Subcutaneous abdominal adipose tissue (tissue), 5 donors: Measurements from ENCODE around the gene PRKACB.

ENCODE experiments used
- H3K27ac ChIP-seq: one replicate; pipeline ENCODE4 v1.7.0; 2013; ENCODE audit warnings: low read depth, mild to moderate bottlenecking, inconsistent platforms, low read length, moderate library complexity
- H3K27me3 ChIP-seq, 5 donors: one replicate each; pipeline ENCODE4 v1.7.0; 2013; ENCODE audit warnings: low read length in 5 of 5, inconsistent platforms in 1 of 5; ENCODE audit not compliant: control insufficient read depth in 5 of 5, insufficient read depth in 4 of 5
- H3K36me3 ChIP-seq, 5 donors: one replicate each; pipeline ENCODE4 v1.7.0; 2013; ENCODE audit warnings: low read length in 5 of 5; ENCODE audit not compliant: control insufficient read depth in 5 of 5, insufficient read depth in 5 of 5
- H3K4me1 ChIP-seq, 5 donors: one replicate each; pipeline ENCODE4 v1.7.0; 2013; ENCODE audit warnings: low read length in 5 of 5, mild to moderate bottlenecking in 3 of 5, moderate library complexity in 1 of 5; ENCODE audit not compliant: control insufficient read depth in 5 of 5, insufficient read depth in 5 of 5
- H3K4me3 ChIP-seq, 5 donors: one replicate each; pipeline ENCODE4 v1.7.0; 2013; ENCODE audit warnings: low read length in 5 of 5, low read depth in 1 of 5
- H3K9ac ChIP-seq, 5 donors: one replicate each; pipeline ENCODE4 v1.7.0; 2013; ENCODE audit warnings: low read length in 5 of 5, mild to moderate bottlenecking in 4 of 5, moderate library complexity in 3 of 5
- H3K9me3 ChIP-seq, 5 donors: one replicate each; pipeline ENCODE4 v1.7.0; 2013; ENCODE audit warnings: low read length in 5 of 5; ENCODE audit not compliant: control insufficient read depth in 5 of 5
- donor health status: healthy.
- donor health status: healthy.
- donor health status: healthy.
- donor health status: healthy.
- donor health status: healthy.

The PRKACB gene

GRCh38 chr1:84245563-84245962, 101.5 kb downstream of the PRKACB start:
- Histone ChIP-seq H3K27ac (no peak overlapping the region), H3K9me3 (no peaks in the 10 kb centered on the region), H3K4me1 (no peaks in the 10 kb centered on the region), H3K36me3 (no peaks in the 10 kb centered on the region), H3K4me3 (no peak overlapping the region), H3K27me3 (no peaks in the 10 kb centered on the region), H3K9ac (no peak overlapping the region)

- Histone ChIP-seq H3K27me3 (no peaks in the 10 kb centered on the region), H3K9me3 (no peaks in the 10 kb centered on the region), H3K27ac (no peak overlapping the region), H3K4me3 (no peak overlapping the region), H3K36me3 (no peaks in the 10 kb centered on the region), H3K4me1 (no peaks in the 10 kb centered on the region), H3K9ac (no peak overlapping the region)
Measured at GRCh38 chr1:84246213-84246612, 102.1 kb downstream of the PRKACB start.

- H3K4me1 ChIP-seq, result no peaks in the 10 kb centered on the region
- H3K36me3 ChIP-seq, result no peaks in the 10 kb centered on the region
- H3K9ac ChIP-seq, result no peak overlapping the region
- no peaks in the 10 kb centered on the region for H3K9me3 ChIP-seq
- H3K27me3 ChIP-seq, result no peaks in the 10 kb centered on the region
- no peak overlapping the region for H3K4me3 ChIP-seq
- H3K27ac ChIP-seq, result no peak overlapping the region
Measured at GRCh38 chr1:84247425-84248220, 103.6 kb downstream of the PRKACB start.

- H3K9ac ChIP-seq, result no peak overlapping the region
- no peak overlapping the region for H3K27ac ChIP-seq
- H3K27me3 ChIP-seq, result no peaks in the 10 kb centered on the region
- H3K4me1 ChIP-seq, result no peaks in the 10 kb centered on the region
- H3K9me3 ChIP-seq, result no peaks in the 10 kb centered on the region
- H3K36me3 ChIP-seq, result no peaks in the 10 kb centered on the region
- H3K4me3 ChIP-seq, result no peak overlapping the region
Measured at GRCh38 chr1:84250668-84251067, 106.6 kb downstream of the PRKACB start.

GRCh38 chr1:84253036-84253435, 109.0 kb downstream of the PRKACB start:
- Histone ChIP-seq H3K36me3 (no peaks in the 10 kb centered on the region), H3K4me1 (no peaks in the 10 kb centered on the region), H3K27me3 (no peaks in the 10 kb centered on the region), H3K9me3 (no peaks in the 10 kb centered on the region), H3K9ac (no peak overlapping the region), H3K4me3 (no peak overlapping the region), H3K27ac (no peak overlapping the region)

- Histone ChIP-seq H3K9me3 (no peaks in the 10 kb centered on the region), H3K27ac (no peak overlapping the region)
Measured at GRCh38 chr1:84253891-84254290, 109.8 kb downstream of the PRKACB start.

GRCh38 chr1:84254703-84255238, 110.7 kb downstream of the PRKACB start:
- no peak overlapping the region for H3K27ac ChIP-seq
- H3K9ac ChIP-seq, result no peak overlapping the region
- no peaks in the 10 kb centered on the region for H3K9me3 ChIP-seq

More at GRCh38 chr1:84253891-84254290, 109.8 kb downstream of the PRKACB start:
- H3K27me3 ChIP-seq, result no peaks in the 10 kb centered on the region
- H3K4me3 ChIP-seq, result no peak overlapping the region
- no peak overlapping the region for H3K9ac ChIP-seq
- H3K36me3 ChIP-seq, result no peaks in the 10 kb centered on the region
- H3K4me1 ChIP-seq, result no peaks in the 10 kb centered on the region

GRCh38 chr1:84255582-84255981, 111.5 kb downstream of the PRKACB start:
- Histone ChIP-seq H3K36me3 (no peaks in the 10 kb centered on the region), H3K9me3 (no peaks in the 10 kb centered on the region), H3K27ac (no peak overlapping the region), H3K4me1 (no peaks in the 10 kb centered on the region), H3K27me3 (no peaks in the 10 kb centered on the region), H3K9ac (no peak overlapping the region), H3K4me3 (no peak overlapping the region)

More at GRCh38 chr1:84254703-84255238, 110.7 kb downstream of the PRKACB start:
- Histone ChIP-seq H3K4me1 (no peaks in the 10 kb centered on the region), H3K27me3 (no peaks in the 10 kb centered on the region), H3K36me3 (no peaks in the 10 kb centered on the region), H3K4me3 (no peak overlapping the region)

GRCh38 chr1:84257617-84258016, 113.5 kb downstream of the PRKACB start:
- Histone ChIP-seq H3K27ac (no peak overlapping the region), H3K27me3 (no peaks in the 10 kb centered on the region)

GRCh38 chr1:84259376-84259775, 115.3 kb downstream of the PRKACB start:
- Histone ChIP-seq H3K27me3 (no peaks in the 10 kb centered on the region), H3K9me3 (no peaks in the 10 kb centered on the region), H3K4me1 (no peaks in the 10 kb centered on the region), H3K36me3 (no peaks in the 10 kb centered on the region), H3K27ac (no peak overlapping the region), H3K4me3 (no peak overlapping the region), H3K9ac (no peak overlapping the region)

More at GRCh38 chr1:84257617-84258016, 113.5 kb downstream of the PRKACB start:
- Histone ChIP-seq H3K9me3 (no peaks in the 10 kb centered on the region), H3K4me3 (no peak overlapping the region), H3K9ac (no peak overlapping the region), H3K4me1 (no peaks in the 10 kb centered on the region), H3K36me3 (no peaks in the 10 kb centered on the region)
